IMR-90 (cell line): ENCODE data around the gene AS3MT. TPM values are rescaled to one million over a fixed set of nuclear protein-coding genes. Genes with fewer than 3 reads are reported as not detected.

ENCODE experiments used
- ATAC-seq: fragments of 200-7000 bp; cut with Tn5 transposase; 2 replicates; pipeline ENCODE4 v1.9.1; 2020; ENCODE audit warnings: low read depth, mild to moderate bottlenecking, moderate library complexity
- BruUV-seq: library from RNA; stranded (reverse); fragments of 400-500 nt; replicated peaks from 2 replicates; lab custom pipeline; 2021; lab: Mats Ljungman, UMichigan
- CTCF ChIA-PET: fragments of 300-600 bp; formaldehyde crosslinking; extraction: SDS; loops from one replicate; lab custom pipeline; 2021; ENCODE audit warnings: antibody characterized with exemption; lab: Yijun Ruan, JAX
- POLR2A ChIA-PET: fragments of 300-600 bp; sonication (Branson Sonifier 250); formaldehyde crosslinking; loops from one replicate; lab custom pipeline; 2022; ENCODE audit warnings: antibody characterized with exemption; ENCODE audit not compliant: unreplicated experiment; lab: Charles Lee
- DNase-seq: peaks from one replicate; pipeline ENCODE4 v3.0.0; 2013
- H2AFZ ChIP-seq: replicated peaks from 2 replicates; pipeline ENCODE3; 2013; ENCODE audit warnings: low read length, mild to moderate bottlenecking; ENCODE audit not compliant: poor library complexity
- H2AK5ac ChIP-seq: 2 replicates; pipeline ENCODE4 v1.6.1; 2013; ENCODE audit warnings: low read depth, low read length, inconsistent platforms
- H2AK9ac ChIP-seq: replicated peaks from 2 replicates; pipeline ENCODE3; 2013; ENCODE audit warnings: mild to moderate bottlenecking, low read depth, low read length, moderate library complexity; ENCODE audit not compliant: poor library complexity
- H2BK120ac ChIP-seq: 2 replicates; pipeline ENCODE4 v1.6.1; 2013; ENCODE audit warnings: low read depth, low read length, inconsistent platforms
- H2BK15ac ChIP-seq: 3 replicates; pipeline ENCODE4 v1.6.1; 2013; ENCODE audit warnings: low read depth, low read length, inconsistent platforms
- H2BK20ac ChIP-seq: 2 replicates; pipeline ENCODE4 v1.6.1; 2013; ENCODE audit warnings: low read depth, mild to moderate bottlenecking, inconsistent platforms, low read length, moderate library complexity
- H2BK5ac ChIP-seq: 2 replicates; pipeline ENCODE4 v1.6.1; 2013; ENCODE audit warnings: mild to moderate bottlenecking, low read depth, low read length, inconsistent platforms; ENCODE audit not compliant: poor library complexity, severe bottlenecking
- H3K14ac ChIP-seq: replicated peaks from 2 replicates; pipeline ENCODE4 v1.6.1; 2013; ENCODE audit warnings: low read depth, low read length, inconsistent platforms
- H3K18ac ChIP-seq: 2 replicates; pipeline ENCODE4 v1.6.1; 2013; ENCODE audit warnings: low read depth, low read length, control low read depth
- H3K23ac ChIP-seq: 2 replicates; pipeline ENCODE4 v1.6.1; 2013; ENCODE audit warnings: low read depth, low read length, inconsistent platforms
- H3K27ac ChIP-seq: 2 replicates; pipeline ENCODE4 v1.5.1; 2013; ENCODE audit warnings: mild to moderate bottlenecking, control low read depth, low read length; ENCODE audit not compliant: insufficient read depth
- H3K27me3 ChIP-seq: 2 replicates; pipeline ENCODE4 v1.6.1; 2013; ENCODE audit warnings: low read length; ENCODE audit not compliant: control insufficient read depth, insufficient read depth
- H3K36me3 ChIP-seq: 2 replicates; pipeline ENCODE4 v1.6.1; 2013; ENCODE audit warnings: low read length, mixed read lengths; ENCODE audit not compliant: control insufficient read depth, insufficient read depth
- H3K4ac ChIP-seq: 2 replicates; pipeline ENCODE4 v1.6.1; 2013; ENCODE audit warnings: low read depth, low read length, inconsistent platforms
- H3K4me1 ChIP-seq: 2 replicates; pipeline ENCODE4 v1.6.1; 2013; ENCODE audit warnings: low read length, mixed read lengths; ENCODE audit not compliant: control insufficient read depth, insufficient read depth
- H3K4me2 ChIP-seq: 2 replicates; pipeline ENCODE4 v1.6.1; 2013; ENCODE audit warnings: low read depth, mild to moderate bottlenecking, control low read depth, low read length, moderate library complexity
- H3K4me3 ChIP-seq: 2 replicates; pipeline ENCODE4 v1.5.1; 2013; ENCODE audit warnings: low read depth, mild to moderate bottlenecking, control low read depth, low read length, moderate library complexity; ENCODE audit not compliant: insufficient read depth
- H3K56ac ChIP-seq: 2 replicates; pipeline ENCODE4 v1.6.1; 2013; ENCODE audit warnings: low read length, inconsistent platforms; ENCODE audit not compliant: insufficient read depth; ENCODE audit errors: extremely low read depth
- H3K79me1 ChIP-seq, 2 experiments: 2 replicates each; pipeline ENCODE4 v1.6.1; 2013; ENCODE audit warnings: low read length in 2 of 2, inconsistent platforms in 1 of 2, low read depth in 1 of 2
- H3K9ac ChIP-seq: 2 replicates; pipeline ENCODE4 v1.6.1; 2013; ENCODE audit warnings: low read depth, low read length, control low read depth
- H3K9me1 ChIP-seq: 2 replicates; pipeline ENCODE4 v1.6.1; 2013; ENCODE audit warnings: low read length, inconsistent platforms; ENCODE audit not compliant: insufficient read depth
- H3K9me3 ChIP-seq: 2 replicates; pipeline ENCODE4 v1.6.1; 2013; ENCODE audit warnings: low read length; ENCODE audit not compliant: control insufficient read depth, insufficient read depth
- H4K20me1 ChIP-seq: 2 replicates; pipeline ENCODE4 v1.6.1; 2013; ENCODE audit warnings: low read length, inconsistent platforms; ENCODE audit not compliant: insufficient read depth
- H4K5ac ChIP-seq: 2 replicates; pipeline ENCODE4 v1.6.1; 2013; ENCODE audit warnings: mild to moderate bottlenecking, low read depth, low read length, control low read depth
- H4K8ac ChIP-seq, 2 experiments: 2 replicates each; pipeline ENCODE4 v1.6.1; 2013; ENCODE audit warnings: low read depth in 2 of 2, low read length in 2 of 2, control low read depth in 1 of 2, inconsistent platforms in 1 of 2
- H4K91ac ChIP-seq: 2 replicates; pipeline ENCODE4 v1.6.1; 2013; ENCODE audit warnings: low read depth, low read length, inconsistent platforms; ENCODE audit not compliant: insufficient read depth
- BHLHE40 ChIP-seq: fragments of 150-350 bp; IDR thresholded peaks from 2 replicates; pipeline ENCODE4 v1.6.1; 2016; ENCODE audit warnings: mild to moderate bottlenecking, low read depth, low read length
- CEBPB ChIP-seq: IDR thresholded peaks from 2 replicates; pipeline ENCODE4 v1.6.1; 2012; ENCODE audit warnings: low read depth, low read length, improper control_type of control experiment
- CHD1 ChIP-seq: IDR thresholded peaks from 2 replicates; pipeline ENCODE4 v1.6.1; 2012; ENCODE audit warnings: low read depth, low read length, improper control_type of control experiment
- CTCF ChIP-seq: conservative IDR thresholded peaks from 2 replicates; pipeline ENCODE4 v1.5.1; 2012; ENCODE audit warnings: mild to moderate bottlenecking, low read depth, low read length, improper control_type of control experiment
- MAZ ChIP-seq: IDR thresholded peaks from 2 replicates; pipeline ENCODE4 v1.6.1; 2012; ENCODE audit warnings: low read depth, mild to moderate bottlenecking, low read length, improper control_type of control experiment, moderate library complexity, borderline replicate concordance
- MXI1 ChIP-seq: IDR thresholded peaks from 2 replicates; pipeline ENCODE4 v1.6.1; 2012; ENCODE audit warnings: low read depth, mild to moderate bottlenecking, low read length, moderate library complexity, borderline replicate concordance
- NFE2L2 ChIP-seq: fragments of 150-350 bp; IDR thresholded peaks from 2 replicates; pipeline ENCODE4 v1.6.1; 2016; ENCODE audit warnings: low read depth, mild to moderate bottlenecking, low read length
- RCOR1 ChIP-seq: IDR thresholded peaks from 2 replicates; pipeline ENCODE4 v1.6.1; 2012; ENCODE audit warnings: mild to moderate bottlenecking, low read length, improper control_type of control experiment; ENCODE audit not compliant: insufficient replicate concordance
- RFX5 ChIP-seq: IDR thresholded peaks from 2 replicates; pipeline ENCODE4 v1.8.0; 2012; ENCODE audit warnings: low read depth, mild to moderate bottlenecking, low read length, moderate library complexity
- SMC3 ChIP-seq: fragments of 150-350 bp; IDR thresholded peaks from 2 replicates; pipeline ENCODE4 v1.6.1; 2016; ENCODE audit warnings: low read depth, mild to moderate bottlenecking, antibody characterized with exemption, low read length, moderate library complexity
- WGBS, 2 experiments: methylation state at CpG; one replicate each; pipeline versions ENCODE4 v1.1.5 to v1.1.7; 2013; ENCODE audit warnings: missing lambda C conversion rate in 2 of 2; ENCODE audit not compliant: insufficient read length in 1 of 2; ENCODE audit errors: extremely low coverage in 2 of 2; 5-methylcytosine and 5-hydroxymethylcytosine counted together
- dilution Hi-C: fragments of 300-500 bp; cut with HindIII; formaldehyde crosslinking; loops from one replicate; pipeline ENCODE4 v1.14.3; 2018; ENCODE audit warnings: low sequenced_read_pairs; ENCODE audit not compliant: unreplicated experiment
- in situ Hi-C: fragments of 300-500 bp; cut with MboI; formaldehyde crosslinking; loops from 3 replicates; pipeline ENCODE4 v1.14.3; 2019; ENCODE audit warnings: low sequenced_read_pairs, inconsistent platforms, mixed read lengths
- intact Hi-C: fragments of 100-400 bp; cut with micrococcal nuclease; formaldehyde crosslinking; loops from 2 replicates; pipeline ENCODE4 v1.10.0; 2022
- polyA plus RNA-seq, 3 experiments: library from polyadenylated mRNA; depleted of rRNA; stranded (reverse); fragments of >200 nt; gene quantifications; 2 replicates each; pipeline ENCODE4 v1.2.3, GENCODE V29; 2012; ENCODE audit warnings: low replicate concordance in 1 of 3
- total RNA-seq: library from RNA; depleted of rRNA; stranded (reverse); fragments of >200 nt; gene quantifications from 2 replicates; pipeline ENCODE4 v1.2.3, GENCODE V29; 2012
- TF ChIP-seq, protein P1 (sequence below): fragments of 150-350 bp; IDR thresholded peaks from 2 replicates; pipeline ENCODE4 v1.6.1; 2016; ENCODE audit warnings: low read depth, mild to moderate bottlenecking, low read length, moderate library complexity, borderline replicate concordance
- TF ChIP-seq, protein P2 (sequence below): fragments of 150-350 bp; IDR thresholded peaks from 2 replicates; pipeline ENCODE4 v1.6.1; 2017; ENCODE audit warnings: mild to moderate bottlenecking, antibody characterized with exemption, low read length, low read depth

Gene AS3MT
- total and polyA plus RNA-seq, 2 of the 4 experiments (the other 2 are of a cell fraction): 2.7 to 3.6 TPM

- Histone ChIP-seq H2BK5ac (no peak overlapping the region), H4K20me1 (no peaks in the 10 kb centered on the region), H2AK9ac (no peak overlapping the region), H3K18ac (no peak overlapping the region), H3K14ac (no peak overlapping the region), H3K4ac (no peak overlapping the region), H2BK15ac (no peak overlapping the region), H2AFZ (no peak overlapping the region), H3K4me2 (no peak overlapping the region), H3K27me3 (no peaks in the 10 kb centered on the region), H4K5ac (no peak overlapping the region), H3K36me3 (no peaks in the 10 kb centered on the region), H3K4me3 (no peak overlapping the region), H3K9me3 (no peaks in the 10 kb centered on the region), H3K79me1 (no peaks in the 10 kb centered on the region), H3K23ac (no peak overlapping the region), H3K9me1 (no peaks in the 10 kb centered on the region), H3K56ac (no peak overlapping the region), H2AK5ac (no peak overlapping the region), H4K8ac (no peak overlapping the region), H4K91ac (no peak overlapping the region), H3K27ac (no peak overlapping the region), H2BK120ac (no peak overlapping the region), H3K4me1 (no peaks in the 10 kb centered on the region), H2BK20ac (no peak overlapping the region), H3K9ac (no peak overlapping the region)
- intact Hi-C loops (no loop called here), dilution Hi-C loops (no loop called here), in situ Hi-C loops (no loop called here)
- no peak for DNase-seq
- no peak for ATAC-seq
- POLR2A ChIA-PET: no interaction called here
- no CpG with 5 or more reads among the region's 4 CpGs for WGBS, 2 experiments
- BruUV-seq: no TSS peak
- TF ChIP-seq RCOR1 (no peak), NFE2L2 (no peak), SMC3 (no peak), CTCF (no peak), MAZ (no peak), MXI1 (no peak), BHLHE40 (no peak), RFX5 (no peak), CEBPB (no peak), CHD1 (no peak)
- TF ChIP-seq, protein P1, sequence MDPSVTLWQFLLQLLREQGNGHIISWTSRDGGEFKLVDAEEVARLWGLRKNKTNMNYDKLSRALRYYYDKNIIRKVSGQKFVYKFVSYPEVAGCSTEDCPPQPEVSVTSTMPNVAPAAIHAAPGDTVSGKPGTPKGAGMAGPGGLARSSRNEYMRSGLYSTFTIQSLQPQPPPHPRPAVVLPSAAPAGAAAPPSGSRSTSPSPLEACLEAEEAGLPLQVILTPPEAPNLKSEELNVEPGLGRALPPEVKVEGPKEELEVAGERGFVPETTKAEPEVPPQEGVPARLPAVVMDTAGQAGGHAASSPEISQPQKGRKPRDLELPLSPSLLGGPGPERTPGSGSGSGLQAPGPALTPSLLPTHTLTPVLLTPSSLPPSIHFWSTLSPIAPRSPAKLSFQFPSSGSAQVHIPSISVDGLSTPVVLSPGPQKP: no peak
- TF ChIP-seq, protein P2, sequence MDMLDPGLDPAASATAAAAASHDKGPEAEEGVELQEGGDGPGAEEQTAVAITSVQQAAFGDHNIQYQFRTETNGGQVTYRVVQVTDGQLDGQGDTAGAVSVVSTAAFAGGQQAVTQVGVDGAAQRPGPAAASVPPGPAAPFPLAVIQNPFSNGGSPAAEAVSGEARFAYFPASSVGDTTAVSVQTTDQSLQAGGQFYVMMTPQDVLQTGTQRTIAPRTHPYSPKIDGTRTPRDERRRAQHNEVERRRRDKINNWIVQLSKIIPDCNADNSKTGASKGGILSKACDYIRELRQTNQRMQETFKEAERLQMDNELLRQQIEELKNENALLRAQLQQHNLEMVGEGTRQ: no peak
- CTCF ChIA-PET: interaction anchor here (0.6 kb wide), 2 partner anchors 44 to 427 kb away, joined by 3 to 4 read pairs; no protein-coding TSS in a partner anchor
Observed at GRCh38 chr10:102906507-102906906, 37.2 kb downstream of the AS3MT start.
